Hepatocyte (in vitro differentiated cells): ENCODE measurements around the gene SLC25A10.

Experiments
- CTCF ChIP-seq: fragments of 200-600 bp; sonication (generic); IDR thresholded peaks from 2 replicates; pipeline ENCODE4 v1.5.1; 2016; ENCODE audit warnings: antibody characterized with exemption, mild to moderate bottlenecking; ENCODE audit not compliant: poor library complexity
- EZH2 ChIP-seq: fragments of 200-600 bp; sonication (generic); IDR thresholded peaks from 2 replicates; pipeline ENCODE4 v1.6.1; 2016; ENCODE audit warnings: antibody characterized with exemption, mild to moderate bottlenecking, borderline replicate concordance
- EZH2phosphoT487 ChIP-seq: fragments of 200-600 bp; sonication (generic); IDR thresholded peaks from one replicate; pipeline ENCODE4 v1.6.1; 2018; ENCODE audit warnings: antibody characterized with exemption, mild to moderate bottlenecking, low read depth, moderate library complexity; ENCODE audit not compliant: unreplicated experiment, severe bottlenecking

- no peak for TF ChIP-seq CTCF
- no peak for TF ChIP-seq EZH2
- no peak for TF ChIP-seq EZH2phosphoT487
Observed at GRCh38 chr17:81707725-81708646, 4.1 kb upstream of the SLC25A10 start.
